ENCODE data around the gene PARD3.

The PARD3 gene

GRCh38 chr10:34484164-34484563 is 330.9 kb downstream of the PARD3 start:
- POLR2A ChIA-PET = no interaction called here
- TF ChIP-seq CTCF (IDR thresholded peaks at IDR 0.05; ENCODE audit: control extremely low read depth, extremely low read depth, low read depth, missing control alignments) = no peak

GRCh38 chr10:34480345-34480744 is 334.8 kb downstream of the PARD3 start:
- CTCF ChIA-PET = no interaction called here
- POLR2A ChIA-PET = no interaction called here
- TF ChIP-seq CTCF (IDR thresholded peaks at IDR 0.05; ENCODE audit: control extremely low read depth, extremely low read depth, low read depth, missing control alignments) = no peak

More at GRCh38 chr10:34484164-34484563, 330.9 kb downstream of the PARD3 start:
- CTCF ChIA-PET = no interaction called here
- DNase-seq (ENCODE audit: extremely low spot score) = no peak

GRCh38 chr10:34479520-34480179 is 335.4 kb downstream of the PARD3 start:
- no peak for TF ChIP-seq CTCF (IDR thresholded peaks at IDR 0.05; ENCODE audit: control extremely low read depth, extremely low read depth, low read depth, missing control alignments)
- DNase-seq (ENCODE audit: extremely low spot score) = no peak
- POLR2A ChIA-PET = no interaction called here
- CTCF ChIA-PET = no interaction called here

More at GRCh38 chr10:34480345-34480744, 334.8 kb downstream of the PARD3 start:
- no peak for DNase-seq (ENCODE audit: extremely low spot score)

- CTCF ChIA-PET = no interaction called here
Measured at GRCh38 chr10:34477249-34477648, 337.8 kb downstream of the PARD3 start.

GRCh38 chr10:34476608-34477007 is 338.5 kb downstream of the PARD3 start:
- no peak for TF ChIP-seq CTCF (IDR thresholded peaks at IDR 0.05; ENCODE audit: control extremely low read depth, extremely low read depth, low read depth, missing control alignments)
- DNase-seq (ENCODE audit: extremely low spot score) = no peak
- CTCF ChIA-PET = no interaction called here
- POLR2A ChIA-PET = no interaction called here

More at GRCh38 chr10:34477249-34477648, 337.8 kb downstream of the PARD3 start:
- POLR2A ChIA-PET = no interaction called here
- no peak for DNase-seq (ENCODE audit: extremely low spot score)
- TF ChIP-seq CTCF (IDR thresholded peaks at IDR 0.05; ENCODE audit: control extremely low read depth, extremely low read depth, low read depth, missing control alignments) = no peak

- ChIA-PET POLR2A (no interaction called here), CTCF (no interaction called here)
- no peak for TF ChIP-seq CTCF (IDR thresholded peaks at IDR 0.05; ENCODE audit: control extremely low read depth, extremely low read depth, low read depth, missing control alignments)
- no peak for DNase-seq (ENCODE audit: extremely low spot score)
Measured at GRCh38 chr10:34475786-34476185, 339.3 kb downstream of the PARD3 start.

Measured in GM10248 (cell line).